GM18907 (cell line): ENCODE data around the gene GPC2.
A peak's percentile ranks its signal among the peaks of the same experiment; 100 is the strongest.
"Not testable (repeated sequence)": the region's sequence is repeated elsewhere in the genome, so short reads cannot be mapped to it uniquely, and the experiment has no call there.

ENCODE experiments used
- ATAC-seq: cut with Tn5 transposase; IDR thresholded peaks from one replicate; pipeline ENCODE4 v1.9.1; 2021; ENCODE audit warnings: mild to moderate bottlenecking, moderate library complexity; ENCODE audit not compliant: unreplicated experiment

Gene GPC2

GRCh38 chr7:100208911-100209408 lies 31.8 kb upstream of the GPC2 start:
- ATAC-seq, result peak; percentile 66

- ATAC-seq, result no peak
Observed at GRCh38 chr7:100204454-100204853, 27.3 kb upstream of the GPC2 start.

GRCh38 chr7:100200693-100201092 lies 23.5 kb upstream of the GPC2 start:
- ATAC-seq, result no peak

- ATAC-seq, result no peak
Observed at GRCh38 chr7:100198266-100198665, 21.1 kb upstream of the GPC2 start.

- ATAC-seq, result not testable (repeated sequence)
Observed at GRCh38 chr7:100195901-100196322, 18.7 kb upstream of the GPC2 start.

- ATAC-seq, result no peak
Observed at GRCh38 chr7:100195222-100195621, 18.0 kb upstream of the GPC2 start.

- no peak for ATAC-seq
Observed at GRCh38 chr7:100192969-100193368, 15.8 kb upstream of the GPC2 start.

GRCh38 chr7:100192281-100192862 lies 15.2 kb upstream of the GPC2 start:
- ATAC-seq, result not testable (repeated sequence)

GRCh38 chr7:100191775-100192174 lies 14.6 kb upstream of the GPC2 start:
- ATAC-seq, result no peak

GRCh38 chr7:100190048-100190711 lies 13.0 kb upstream of the GPC2 start:
- peak; percentile 60 for ATAC-seq

GRCh38 chr7:100189061-100189460 lies 11.9 kb upstream of the GPC2 start:
- ATAC-seq, result no peak

GRCh38 chr7:100185726-100186125 lies 8.5 kb upstream of the GPC2 start:
- no peak for ATAC-seq

GRCh38 chr7:100183090-100183489 lies 5.9 kb upstream of the GPC2 start:
- not testable (repeated sequence) for ATAC-seq

GRCh38 chr7:100182616-100183015 lies 5.4 kb upstream of the GPC2 start:
- not testable (repeated sequence) for ATAC-seq

GRCh38 chr7:100180084-100180483 lies 2.9 kb upstream of the GPC2 start:
- not testable (repeated sequence) for ATAC-seq

GRCh38 chr7:100176096-100177044 lies 811 bp downstream of the GPC2 start:
- ATAC-seq, result no peak

- ATAC-seq, result no peak
Observed at GRCh38 chr7:100175296-100175935, 1.8 kb downstream of the GPC2 start.

GRCh38 chr7:100174582-100174981 lies 2.6 kb downstream of the GPC2 start:
- no peak for ATAC-seq

- no peak for ATAC-seq
Observed at GRCh38 chr7:100173806-100174495, 3.2 kb downstream of the GPC2 start.

- no peak for ATAC-seq
Observed at GRCh38 chr7:100171840-100172239, 5.3 kb downstream of the GPC2 start.
